Measurements from ENCODE around the gene MOG. TPM values are rescaled to one million over a fixed set of nuclear protein-coding genes. Genes with fewer than 3 reads are reported as not detected.
A peak's percentile ranks its signal among the peaks of the same experiment; 100 is the strongest.

MOG gene
- total RNA-seq, 1 experiment from 2014 or later: not detected

DNA sequence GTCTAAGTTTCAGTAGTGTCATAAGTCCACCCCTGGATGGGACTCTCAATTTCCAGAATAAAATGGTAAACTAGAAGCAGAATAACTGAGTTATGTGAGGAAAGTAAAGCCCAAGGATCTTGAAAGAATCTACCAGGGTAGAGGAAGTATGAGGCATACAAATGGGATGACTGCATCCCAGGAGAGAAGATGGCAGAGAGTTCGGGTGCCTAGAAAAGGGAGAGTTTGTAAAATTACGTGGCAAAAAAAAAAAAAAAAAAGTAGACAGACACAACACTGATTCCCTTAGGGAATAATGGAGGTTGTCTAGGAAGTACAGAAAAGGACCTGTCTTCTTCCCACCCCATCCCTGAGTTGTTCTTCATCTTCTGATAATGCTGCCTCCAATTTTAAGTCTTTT lies 27.3 kb upstream of the MOG start:
- POLR2A ChIA-PET (ENCODE audit: unreplicated experiment): no interaction called here
- Histone ChIP-seq H3K36me3 (ENCODE audit: low read depth) (no peaks in the 10 kb centered on the region), H3K9me2 (ENCODE audit: insufficient read depth) (no peaks in the 10 kb centered on the region), H3K79me2 (ENCODE audit: low read depth) (no peaks in the 10 kb centered on the region), H3K4me3 (no peak overlapping the region), H3K4me1 (replicated peaks; ENCODE audit: insufficient read depth) (peaks cover 5% of the 10 kb centered on the region; the same call in 1 of the 2 replicates), H3K27ac (no peak overlapping the region), H3K27me3 (ENCODE audit: insufficient read depth, low read depth) (no peaks in the 10 kb centered on the region), H3K9me3 (ENCODE audit: insufficient read depth, low read depth) (no peaks in the 10 kb centered on the region), H4K20me1 (ENCODE audit: insufficient read depth) (no peaks in the 10 kb centered on the region), H3K4me2 (peak overlapping the region; percentile 74; the same call in 1 of the 2 replicates), H3F3A (ENCODE audit: insufficient read depth, low read depth) (peaks cover 4% of the 10 kb centered on the region; the same call in 1 of the 2 replicates), H2AFZ (no peak overlapping the region)
- intact Hi-C loops (cut with micrococcal nuclease; ENCODE audit: unreplicated experiment): no loop called here
- TF ChIP-seq EZH2 (IDR thresholded peaks at IDR 0.05; ENCODE audit: low read depth): no peak
- TF ChIP-seq, protein P1, sequence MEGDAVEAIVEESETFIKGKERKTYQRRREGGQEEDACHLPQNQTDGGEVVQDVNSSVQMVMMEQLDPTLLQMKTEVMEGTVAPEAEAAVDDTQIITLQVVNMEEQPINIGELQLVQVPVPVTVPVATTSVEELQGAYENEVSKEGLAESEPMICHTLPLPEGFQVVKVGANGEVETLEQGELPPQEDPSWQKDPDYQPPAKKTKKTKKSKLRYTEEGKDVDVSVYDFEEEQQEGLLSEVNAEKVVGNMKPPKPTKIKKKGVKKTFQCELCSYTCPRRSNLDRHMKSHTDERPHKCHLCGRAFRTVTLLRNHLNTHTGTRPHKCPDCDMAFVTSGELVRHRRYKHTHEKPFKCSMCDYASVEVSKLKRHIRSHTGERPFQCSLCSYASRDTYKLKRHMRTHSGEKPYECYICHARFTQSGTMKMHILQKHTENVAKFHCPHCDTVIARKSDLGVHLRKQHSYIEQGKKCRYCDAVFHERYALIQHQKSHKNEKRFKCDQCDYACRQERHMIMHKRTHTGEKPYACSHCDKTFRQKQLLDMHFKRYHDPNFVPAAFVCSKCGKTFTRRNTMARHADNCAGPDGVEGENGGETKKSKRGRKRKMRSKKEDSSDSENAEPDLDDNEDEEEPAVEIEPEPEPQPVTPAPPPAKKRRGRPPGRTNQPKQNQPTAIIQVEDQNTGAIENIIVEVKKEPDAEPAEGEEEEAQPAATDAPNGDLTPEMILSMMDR (conservative IDR thresholded peaks at IDR 0.05): no peak
- CTCF ChIA-PET: no interaction called here
- no peak for DNase-seq
- no TSS peak for BruUV-seq (replicated peaks)

DNA sequence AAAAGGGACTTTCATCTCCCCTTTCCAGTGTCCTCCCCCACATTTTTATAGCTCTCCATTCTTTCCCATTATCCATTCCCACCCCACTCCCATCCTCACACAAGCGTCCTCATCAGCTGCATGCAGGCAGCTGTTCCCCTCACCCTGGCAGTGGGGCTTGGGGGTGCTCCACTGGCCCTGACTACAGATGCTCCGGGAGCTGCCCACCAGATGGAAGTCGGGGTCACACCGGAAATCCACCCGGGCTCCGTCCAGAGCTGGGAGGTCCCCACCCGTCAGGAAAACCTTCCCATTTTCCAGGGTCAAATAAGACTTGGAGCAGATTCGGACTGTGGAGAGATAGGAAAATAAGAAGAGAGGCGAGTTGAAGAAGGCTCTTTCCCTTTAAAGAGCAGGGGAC lies 26.6 kb upstream of the MOG start:
- DNase-seq: no peak
- Histone ChIP-seq H3K9me2 (ENCODE audit: insufficient read depth) (no peaks in the 10 kb centered on the region), H2AFZ (no peak overlapping the region), H3K79me2 (ENCODE audit: low read depth) (no peaks in the 10 kb centered on the region), H3F3A (ENCODE audit: insufficient read depth, low read depth) (peaks cover 4% of the 10 kb centered on the region; the same call in 1 of the 2 replicates), H3K36me3 (ENCODE audit: low read depth) (no peaks in the 10 kb centered on the region), H3K4me3 (no peak overlapping the region), H3K4me2 (no peak overlapping the region), H4K20me1 (ENCODE audit: insufficient read depth) (no peaks in the 10 kb centered on the region), H3K27ac (no peak overlapping the region), H3K4me1 (replicated peaks; ENCODE audit: insufficient read depth) (peaks cover 5% of the 10 kb centered on the region; the same call in 1 of the 2 replicates), H3K27me3 (ENCODE audit: insufficient read depth, low read depth) (no peaks in the 10 kb centered on the region), H3K9me3 (ENCODE audit: insufficient read depth, low read depth) (no peaks in the 10 kb centered on the region)
- ChIA-PET CTCF (no interaction called here), POLR2A (ENCODE audit: unreplicated experiment) (no interaction called here)
- no peak for TF ChIP-seq EZH2 (IDR thresholded peaks at IDR 0.05; ENCODE audit: low read depth)
- TF ChIP-seq, protein P1 (conservative IDR thresholded peaks at IDR 0.05): no peak
- no TSS peak for BruUV-seq (replicated peaks)
- intact Hi-C loops (cut with micrococcal nuclease; ENCODE audit: unreplicated experiment): no loop called here

DNA sequence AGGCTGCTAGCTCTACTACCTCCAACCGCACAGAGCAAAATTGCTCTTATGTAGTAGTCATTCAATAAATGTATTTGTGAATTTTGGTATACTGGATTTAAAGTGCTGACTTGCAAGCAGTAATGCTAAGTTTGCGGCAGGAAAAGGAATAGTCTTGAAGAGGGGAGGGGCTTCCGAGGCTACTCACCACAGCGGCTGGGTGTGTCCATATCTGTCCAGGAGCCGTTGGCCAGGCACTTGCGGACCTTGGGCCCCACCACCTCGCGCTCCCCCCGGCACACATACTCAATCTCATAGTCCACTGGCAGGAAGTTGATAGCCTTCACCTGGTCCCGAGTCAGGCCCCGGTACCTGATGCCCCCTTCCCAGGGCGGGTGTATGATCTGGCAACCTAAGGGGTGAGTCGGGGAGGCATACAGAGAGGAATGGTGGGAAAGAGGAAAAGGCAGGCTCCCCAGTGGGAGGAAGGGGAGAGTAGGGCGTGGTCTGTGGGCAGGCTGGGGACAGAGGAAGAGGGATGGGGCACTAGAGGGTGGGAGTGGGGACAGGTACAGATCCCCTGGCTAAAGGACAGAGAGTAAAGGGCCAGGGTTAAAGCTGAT lies 25.6 kb upstream of the MOG start:
- POLR2A ChIA-PET (ENCODE audit: unreplicated experiment): no interaction called here
- Histone ChIP-seq H3K4me2 (no peak overlapping the region), H3K36me3 (ENCODE audit: low read depth) (no peaks in the 10 kb centered on the region), H3K9me3 (ENCODE audit: insufficient read depth, low read depth) (no peaks in the 10 kb centered on the region), H3K79me2 (ENCODE audit: low read depth) (no peaks in the 10 kb centered on the region), H3K4me1 (replicated peaks; ENCODE audit: insufficient read depth) (peaks cover 5% of the 10 kb centered on the region; the same call in 1 of the 2 replicates), H3K27me3 (ENCODE audit: insufficient read depth, low read depth) (no peaks in the 10 kb centered on the region), H3F3A (ENCODE audit: insufficient read depth, low read depth) (peaks cover 4% of the 10 kb centered on the region; the same call in 1 of the 2 replicates), H2AFZ (no peak overlapping the region), H3K4me3 (no peak overlapping the region), H4K20me1 (ENCODE audit: insufficient read depth) (no peaks in the 10 kb centered on the region), H3K27ac (no peak overlapping the region), H3K9me2 (ENCODE audit: insufficient read depth) (no peaks in the 10 kb centered on the region)
- BruUV-seq (replicated peaks): TSS peak; percentile 67
- CTCF ChIA-PET: interaction anchor here (0.6 kb wide), 1 partner anchor 644 kb away, joined by 7 read pairs; no protein-coding TSS in a partner anchor
- intact Hi-C loops (cut with micrococcal nuclease; ENCODE audit: unreplicated experiment): no loop called here
- TF ChIP-seq, protein P1 (conservative IDR thresholded peaks at IDR 0.05): no peak
- no peak for TF ChIP-seq EZH2 (IDR thresholded peaks at IDR 0.05; ENCODE audit: low read depth)
- no peak for DNase-seq
